Stimulated activated CD8-positive, alpha-beta memory T cell treated with anti-CD3 and anti-CD28 coated beads, Interleukin-2, amount 100 ng/mL, for 48 hours (primary cell): ENCODE results near the gene IGF2R.

Source experiments
- DNase-seq, 2 donors: peaks; one replicate each; pipeline ENCODE4 v3.0.0-alpha.2; 2020; ENCODE audit warnings: low read depth in 2 of 2

The IGF2R gene

GRCh38 chr6:160027076-160027475 lies 58.2 kb downstream of the IGF2R start:
- no peak for DNase-seq

- DNase-seq, result no peak
Measured at GRCh38 chr6:160027931-160028330, 59.0 kb downstream of the IGF2R start.

- no peak for DNase-seq
Measured at GRCh38 chr6:160028487-160029275, 59.8 kb downstream of the IGF2R start.

GRCh38 chr6:160029525-160029924 lies 60.6 kb downstream of the IGF2R start:
- DNase-seq, result no peak

- DNase-seq, result no peak
Measured at GRCh38 chr6:160030103-160030502, 61.2 kb downstream of the IGF2R start.

GRCh38 chr6:160031442-160031841 lies 62.6 kb downstream of the IGF2R start:
- no peak for DNase-seq

- DNase-seq, result no peak
Measured at GRCh38 chr6:160031871-160032270, 63.0 kb downstream of the IGF2R start.

- DNase-seq, result no peak
Measured at GRCh38 chr6:160032538-160032937, 63.7 kb downstream of the IGF2R start.

GRCh38 chr6:160034036-160034930 lies 65.4 kb downstream of the IGF2R start:
- no peak for DNase-seq

- no peak for DNase-seq
Measured at GRCh38 chr6:160035241-160035640, 66.4 kb downstream of the IGF2R start.

- no peak for DNase-seq
Measured at GRCh38 chr6:160035693-160036330, 66.9 kb downstream of the IGF2R start.

- DNase-seq, result no peak
Measured at GRCh38 chr6:160036331-160036695, 67.4 kb downstream of the IGF2R start.

GRCh38 chr6:160036790-160037206 lies 67.9 kb downstream of the IGF2R start:
- no peak for DNase-seq

- DNase-seq, result no peak
Measured at GRCh38 chr6:160038479-160038878, 69.6 kb downstream of the IGF2R start.

GRCh38 chr6:160039441-160039840 lies 70.6 kb downstream of the IGF2R start:
- no peak for DNase-seq

GRCh38 chr6:160040055-160040454 lies 71.2 kb downstream of the IGF2R start:
- no peak for DNase-seq

GRCh38 chr6:160040527-160041264 lies 71.8 kb downstream of the IGF2R start:
- DNase-seq, result no peak

GRCh38 chr6:160041608-160042007 lies 72.7 kb downstream of the IGF2R start:
- no peak for DNase-seq

- DNase-seq, result no peak
Measured at GRCh38 chr6:160042014-160042773, 73.3 kb downstream of the IGF2R start.

GRCh38 chr6:160042788-160043301 lies 74.0 kb downstream of the IGF2R start:
- no peak for DNase-seq

GRCh38 chr6:160043784-160044183 lies 74.9 kb downstream of the IGF2R start:
- no peak for DNase-seq
